ENCODE measurements around the gene UBE2D4.
"Not testable (repeated sequence)": the region's sequence is repeated elsewhere in the genome, so short reads cannot be mapped to it uniquely, and the experiment has no call there.

Gene UBE2D4

DNA sequence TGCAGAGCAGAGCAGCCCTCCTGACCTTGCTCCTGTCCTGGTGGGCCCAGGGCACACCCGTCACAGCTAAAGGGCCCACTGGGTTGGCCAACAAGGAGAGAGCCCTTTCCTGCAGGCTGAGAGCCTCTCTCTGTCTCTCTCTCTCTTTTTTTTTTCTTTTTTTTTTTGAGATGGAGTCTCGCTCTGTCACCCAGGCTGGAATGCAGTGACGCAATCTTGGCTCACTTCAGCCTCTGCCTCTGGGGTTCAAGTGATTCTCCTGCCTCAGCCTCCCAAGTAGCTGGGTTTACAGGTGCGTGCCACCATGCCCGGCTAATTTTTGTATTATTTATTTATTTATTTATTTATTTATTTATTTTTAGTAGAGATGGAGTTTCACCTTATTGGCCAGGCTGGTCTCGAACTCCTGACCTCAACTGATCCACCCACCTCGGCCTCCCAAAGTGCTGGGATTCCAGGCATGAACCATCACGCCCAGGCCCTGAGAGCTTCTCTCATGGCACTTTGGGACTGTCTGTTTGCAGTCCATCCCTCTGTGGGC lies 47.9 kb downstream of the UBE2D4 start:
- not testable (repeated sequence) for H3K27me3 Mint-ChIP-seq, ATAC-seq, H3K4me3 Mint-ChIP-seq, DNase-seq, H3K27ac Mint-ChIP-seq, H3K4me1 Mint-ChIP-seq, H3K9me3 Mint-ChIP-seq

DNA sequence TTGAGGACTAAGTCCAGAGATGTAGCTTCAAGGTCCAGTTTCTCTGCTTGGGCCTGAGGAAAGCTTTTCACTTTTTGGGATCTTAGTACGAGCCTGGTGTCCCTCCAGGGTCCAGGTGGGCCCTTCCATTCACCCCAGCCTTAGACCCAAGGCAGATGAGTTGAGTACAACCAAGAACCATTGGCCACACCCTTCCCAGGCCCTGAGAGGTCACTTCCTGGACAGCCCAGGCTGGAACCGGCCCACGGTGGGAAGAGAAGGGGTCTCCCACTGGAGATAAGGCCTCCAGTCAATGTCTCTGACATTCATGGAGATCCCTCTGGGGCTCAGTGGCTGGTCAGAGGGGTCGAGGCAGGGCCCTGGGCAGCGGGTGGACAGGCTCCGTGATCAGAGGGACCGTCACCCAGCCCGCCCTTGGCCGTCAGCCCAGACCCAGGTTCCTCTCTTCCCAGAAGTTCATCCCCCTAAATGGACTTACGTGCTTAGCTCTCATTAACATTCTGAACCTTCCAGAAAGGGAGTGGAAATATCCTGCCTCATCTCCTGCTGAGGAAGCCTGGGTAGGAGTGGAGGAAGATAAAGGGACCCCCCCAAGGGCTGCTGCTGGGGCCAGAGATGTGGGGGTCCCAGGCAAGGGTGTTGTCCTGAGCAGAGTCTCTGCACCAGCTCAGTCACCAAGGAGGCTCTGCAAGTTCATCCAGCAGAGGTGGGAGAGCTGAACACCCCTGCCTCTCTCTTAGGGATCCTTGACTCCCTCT lies 48.7 kb downstream of the UBE2D4 start:
- not testable (repeated sequence) for H3K4me1 Mint-ChIP-seq, H3K9me3 Mint-ChIP-seq, H3K27me3 Mint-ChIP-seq, H3K27ac Mint-ChIP-seq, DNase-seq, H3K4me3 Mint-ChIP-seq
- ATAC-seq, result peak; percentile 11

DNA sequence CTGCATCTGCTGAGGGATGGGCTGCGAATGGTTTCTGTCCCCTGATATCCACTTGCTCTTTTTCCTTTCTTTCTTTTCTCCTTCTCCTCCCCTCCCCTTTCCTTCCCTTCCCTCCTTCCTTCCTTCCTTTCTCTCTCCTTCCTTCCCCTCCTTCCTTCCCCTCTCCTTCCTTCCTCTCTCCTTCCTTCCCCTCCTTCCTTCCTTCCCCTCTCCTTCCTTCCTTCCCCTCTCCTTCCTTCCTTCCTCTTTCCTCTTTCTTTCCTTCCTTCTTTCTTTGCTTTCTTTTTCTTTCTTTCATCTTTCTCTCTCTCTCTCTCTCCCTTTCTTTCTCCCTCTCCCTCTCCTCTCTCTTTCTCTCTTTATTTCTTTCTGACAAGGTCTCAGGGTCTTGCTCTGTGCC lies 51.3 kb downstream of the UBE2D4 start:
- ATAC-seq, result no peak
- Mint-ChIP-seq H3K27me3 (no peaks in the 10 kb centered on the region), H3K4me1 (no peaks in the 10 kb centered on the region), H3K9me3 (no peaks in the 10 kb centered on the region), H3K27ac (no peak overlapping the region), H3K4me3 (no peak overlapping the region)
- DNase-seq, result no peak

DNA sequence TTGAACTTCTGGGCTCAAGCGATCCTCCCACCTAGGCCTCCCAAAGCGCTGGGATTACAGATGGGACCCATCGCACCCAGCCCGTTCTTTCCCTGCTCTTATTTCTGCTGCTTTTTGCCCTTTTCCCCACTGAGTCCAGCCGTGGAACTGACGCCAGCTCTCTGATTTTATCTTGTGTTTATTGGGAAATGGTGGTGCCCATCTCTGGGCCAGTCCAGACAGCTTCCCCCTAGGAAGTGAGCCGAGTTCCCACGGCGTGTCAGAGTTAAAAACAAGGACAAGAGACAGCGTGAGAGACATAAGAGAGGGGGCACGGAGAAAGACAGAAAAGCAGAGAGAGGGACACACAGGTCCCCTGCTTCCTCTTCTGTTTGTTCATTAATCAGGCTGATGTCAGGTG lies 51.9 kb downstream of the UBE2D4 start:
- not testable (repeated sequence) for ATAC-seq

DNA sequence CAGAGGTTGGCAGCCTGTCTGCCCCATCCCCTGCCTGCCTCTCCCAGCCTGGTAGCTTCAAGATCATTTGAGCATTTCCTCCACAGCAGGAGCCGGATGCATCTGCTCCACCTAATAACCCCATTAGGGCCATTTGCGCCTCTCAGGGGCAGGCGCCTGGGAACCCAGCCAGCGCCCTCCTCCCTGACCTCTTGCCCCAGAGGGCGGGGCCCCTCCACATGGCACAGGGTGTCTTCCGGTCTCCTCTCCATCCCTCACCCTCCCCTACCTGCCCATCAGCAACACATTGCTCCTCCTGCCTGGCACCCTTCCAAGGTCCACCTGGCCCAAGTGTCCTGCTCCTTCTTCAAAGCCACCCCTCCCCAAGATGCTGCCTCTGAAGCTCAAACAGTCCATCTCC lies 56.6 kb downstream of the UBE2D4 start:
- peak overlapping the region; percentile 46 to 89 for H3K27ac Mint-ChIP-seq
- not testable (repeated sequence) for H3K9me3 Mint-ChIP-seq, ATAC-seq, H3K4me3 Mint-ChIP-seq, H3K4me1 Mint-ChIP-seq, H3K27me3 Mint-ChIP-seq, DNase-seq

More for the DNA sequence above, 51.9 kb downstream of the UBE2D4 start:
- H3K4me3 Mint-ChIP-seq, H3K27me3 Mint-ChIP-seq, H3K9me3 Mint-ChIP-seq, H3K27ac Mint-ChIP-seq, DNase-seq, H3K4me1 Mint-ChIP-seq: not testable (repeated sequence)

DNA sequence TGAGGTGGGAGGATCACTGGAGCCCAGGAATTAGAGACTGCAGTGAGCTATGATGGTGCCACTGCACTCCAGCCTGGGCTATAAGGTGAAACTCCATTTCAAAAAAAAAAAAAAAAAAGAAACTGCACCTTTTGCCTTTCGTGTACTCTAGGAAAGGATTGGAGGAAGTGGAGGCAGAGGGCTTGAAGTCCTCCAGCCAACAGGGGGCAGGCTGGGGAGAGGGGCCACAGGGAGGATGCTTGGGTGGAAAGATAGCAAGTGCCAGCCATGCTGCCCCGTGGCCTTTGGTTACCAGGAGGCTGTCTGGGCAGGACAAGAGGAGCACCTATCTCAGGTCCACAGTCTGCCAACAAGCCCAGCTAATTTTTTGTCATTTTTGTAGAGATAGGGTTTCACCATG lies 57.5 kb downstream of the UBE2D4 start:
- not testable (repeated sequence) for H3K27me3 Mint-ChIP-seq, H3K4me1 Mint-ChIP-seq, H3K27ac Mint-ChIP-seq, H3K9me3 Mint-ChIP-seq, H3K4me3 Mint-ChIP-seq, DNase-seq, ATAC-seq

DNA sequence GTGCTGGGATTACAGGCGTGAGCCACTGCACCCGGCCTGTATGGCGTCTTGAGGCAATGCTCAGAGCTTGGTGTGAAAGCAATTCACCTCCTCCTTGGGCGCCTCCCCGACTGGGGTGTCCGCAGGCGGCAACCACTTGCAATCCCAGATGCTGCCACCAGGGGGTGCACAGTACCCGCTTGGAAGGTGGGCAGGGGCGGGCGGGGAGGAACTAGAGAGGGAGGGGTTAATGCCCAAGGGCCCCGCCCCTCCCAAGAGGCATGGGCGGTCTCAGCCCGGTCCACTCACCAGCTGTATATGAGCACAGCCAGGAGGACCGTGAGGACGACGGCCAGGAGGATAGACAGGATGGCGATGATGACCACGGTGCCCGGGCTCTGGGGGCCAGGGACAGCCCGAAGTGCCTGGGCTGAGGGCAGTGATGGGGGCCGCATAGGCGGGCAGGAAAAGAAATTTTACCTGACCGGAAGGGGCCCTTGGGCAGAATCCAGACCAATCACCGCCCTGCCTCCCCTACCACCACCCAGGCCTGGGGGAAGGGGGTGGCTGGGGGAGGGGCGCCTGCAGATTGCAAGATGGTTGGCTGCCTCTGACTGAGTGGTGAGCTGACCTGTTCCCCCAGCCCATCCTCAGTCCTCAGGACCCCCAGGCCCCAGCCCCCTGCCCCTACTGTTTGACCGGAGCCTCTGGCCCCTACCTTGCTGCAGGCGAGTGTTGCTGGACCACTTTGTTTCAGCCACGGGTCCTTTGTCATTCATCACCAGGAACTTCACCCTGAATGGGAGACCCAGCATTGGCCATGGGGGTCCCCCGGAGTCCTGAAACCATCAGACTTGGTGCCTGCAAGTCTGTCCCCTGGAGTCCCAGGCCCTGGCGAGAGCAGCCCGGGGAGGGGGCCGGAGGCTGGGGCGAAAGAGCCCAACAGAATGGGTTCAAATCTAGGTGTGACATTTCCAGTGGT lies 59.9 kb downstream of the UBE2D4 start:
- not testable (repeated sequence) for H3K4me1 Mint-ChIP-seq, H3K27me3 Mint-ChIP-seq, H3K27ac Mint-ChIP-seq, H3K9me3 Mint-ChIP-seq
- ATAC-seq, result peak; percentile 79
- peak; percentile 45 to 83 for DNase-seq
- H3K4me3 Mint-ChIP-seq, result peak overlapping the region in 1 of 2 donors; percentile 47

DNA sequence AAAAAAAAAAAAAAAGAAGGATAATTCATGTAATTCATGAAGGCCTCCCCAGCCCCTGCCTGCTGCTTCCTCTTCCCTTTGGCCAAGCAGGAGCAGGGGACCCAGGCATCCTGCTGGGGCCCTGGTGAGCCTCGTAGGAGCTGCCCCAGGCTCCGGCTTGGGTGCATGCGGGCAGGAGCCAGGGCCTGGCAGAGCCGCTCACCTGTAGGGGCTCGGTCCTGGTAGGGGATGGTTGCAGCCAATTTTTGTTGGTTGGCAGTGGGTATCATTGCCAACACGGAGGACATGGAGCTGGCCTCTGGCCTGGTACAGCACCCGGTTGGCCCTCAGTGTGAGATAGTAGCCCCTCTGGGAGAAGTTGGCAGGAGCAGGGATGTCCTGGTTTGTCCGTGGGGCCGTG lies 61.2 kb downstream of the UBE2D4 start:
- not testable (repeated sequence) for H3K27me3 Mint-ChIP-seq, ATAC-seq, H3K27ac Mint-ChIP-seq, H3K4me1 Mint-ChIP-seq, H3K9me3 Mint-ChIP-seq, DNase-seq, H3K4me3 Mint-ChIP-seq

DNA sequence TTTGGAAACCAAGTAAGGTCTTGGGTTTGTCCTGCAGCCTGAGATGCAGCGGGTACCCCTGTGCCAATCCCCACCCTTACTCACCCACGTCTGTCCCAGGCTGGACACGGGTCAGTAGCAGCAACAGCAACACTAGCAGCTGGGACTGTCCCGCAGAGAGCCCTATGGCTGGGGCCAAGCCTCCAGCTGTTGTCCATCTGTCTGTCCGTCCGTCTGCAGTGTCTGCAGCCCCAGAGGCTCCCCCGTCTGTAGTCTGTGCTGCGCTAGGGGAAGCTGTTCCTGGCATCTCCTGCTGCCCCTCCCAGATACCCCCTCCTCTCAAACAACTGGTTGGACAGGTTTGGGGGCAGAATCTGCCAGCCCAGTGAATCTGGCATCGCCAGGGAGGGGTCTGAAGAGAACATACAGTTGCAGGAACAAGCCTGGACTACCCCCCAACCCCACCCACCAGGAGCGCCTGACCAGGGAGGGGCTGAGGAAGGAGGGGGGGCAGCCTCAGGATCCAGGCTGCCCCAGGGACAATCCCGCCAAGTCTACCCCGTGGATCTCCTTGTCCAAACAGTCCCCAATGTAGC lies 63.9 kb downstream of the UBE2D4 start:
- ATAC-seq, H3K9me3 Mint-ChIP-seq: not testable (repeated sequence)

DNA sequence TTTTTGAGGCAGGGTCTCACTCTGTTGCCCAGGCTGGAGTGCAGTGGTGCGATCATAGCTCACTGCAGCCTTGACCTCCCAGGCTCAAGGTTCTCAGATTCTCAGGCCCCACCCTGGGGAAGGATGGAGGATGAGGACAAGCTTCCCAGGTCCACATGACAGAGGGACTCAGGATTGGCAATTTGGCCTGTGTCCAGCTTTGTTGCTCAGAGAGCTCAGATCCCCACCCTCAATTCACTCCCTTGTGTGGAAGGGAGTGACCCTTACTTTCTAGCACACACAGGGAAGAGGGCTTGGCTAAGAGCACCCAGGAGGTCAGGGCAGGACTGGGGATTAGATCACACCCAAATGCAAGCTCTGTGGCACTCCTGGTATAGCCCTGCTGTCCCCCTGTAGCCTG lies 64.6 kb downstream of the UBE2D4 start:
- H3K4me3 Mint-ChIP-seq, H3K4me1 Mint-ChIP-seq, H3K9me3 Mint-ChIP-seq, DNase-seq, H3K27ac Mint-ChIP-seq, H3K27me3 Mint-ChIP-seq, ATAC-seq: not testable (repeated sequence)

More for the DNA sequence above, 63.9 kb downstream of the UBE2D4 start:
- H3K4me3 Mint-ChIP-seq, H3K27me3 Mint-ChIP-seq, H3K27ac Mint-ChIP-seq, H3K4me1 Mint-ChIP-seq, DNase-seq: not testable (repeated sequence)

DNA sequence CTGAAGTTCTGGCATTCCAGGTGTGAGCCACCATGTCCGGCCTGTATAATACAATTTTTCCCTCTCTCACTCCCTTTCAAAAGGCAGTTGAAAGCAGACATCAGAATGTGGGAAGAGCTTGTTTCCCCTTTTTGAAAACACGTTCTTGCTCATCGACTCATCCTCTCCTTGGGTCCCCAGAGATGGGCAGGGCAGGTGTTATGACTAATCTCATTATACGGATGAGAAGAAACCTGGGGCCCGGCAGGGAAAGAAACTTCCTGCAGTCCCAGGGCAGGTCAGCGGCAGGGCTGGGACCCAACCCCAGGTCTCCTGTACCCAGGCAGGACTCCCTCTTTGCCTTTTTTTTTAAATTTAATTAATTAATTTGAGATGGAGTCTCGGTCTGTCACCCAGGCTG lies 66.7 kb downstream of the UBE2D4 start:
- H3K4me1 Mint-ChIP-seq, H3K27me3 Mint-ChIP-seq, H3K4me3 Mint-ChIP-seq, H3K27ac Mint-ChIP-seq, H3K9me3 Mint-ChIP-seq, DNase-seq: not testable (repeated sequence)
- peak; percentile 35 for ATAC-seq

DNA sequence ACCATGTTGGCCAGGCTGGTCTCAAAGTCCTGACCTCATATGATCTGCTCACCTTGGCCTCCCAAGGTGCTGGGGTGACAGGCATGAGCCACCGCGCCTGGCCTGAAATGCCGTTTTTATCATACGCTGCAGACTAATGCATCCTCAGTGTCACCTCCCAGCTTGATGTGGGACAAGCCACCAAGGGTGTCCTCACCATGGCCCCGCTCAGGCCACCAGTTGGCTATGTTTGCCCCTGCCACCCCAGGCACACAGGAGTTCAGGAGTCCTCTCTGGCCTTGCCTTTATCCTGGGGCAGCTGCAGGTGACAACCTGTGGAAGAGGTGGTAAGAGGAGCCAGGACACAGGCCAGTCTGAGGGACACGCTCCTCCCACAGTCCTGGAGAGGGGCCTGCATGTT lies 68.4 kb downstream of the UBE2D4 start:
- H3K27me3 Mint-ChIP-seq, H3K27ac Mint-ChIP-seq, DNase-seq, H3K4me3 Mint-ChIP-seq, H3K4me1 Mint-ChIP-seq, H3K9me3 Mint-ChIP-seq: not testable (repeated sequence)
- peak; percentile 26 for ATAC-seq

DNA sequence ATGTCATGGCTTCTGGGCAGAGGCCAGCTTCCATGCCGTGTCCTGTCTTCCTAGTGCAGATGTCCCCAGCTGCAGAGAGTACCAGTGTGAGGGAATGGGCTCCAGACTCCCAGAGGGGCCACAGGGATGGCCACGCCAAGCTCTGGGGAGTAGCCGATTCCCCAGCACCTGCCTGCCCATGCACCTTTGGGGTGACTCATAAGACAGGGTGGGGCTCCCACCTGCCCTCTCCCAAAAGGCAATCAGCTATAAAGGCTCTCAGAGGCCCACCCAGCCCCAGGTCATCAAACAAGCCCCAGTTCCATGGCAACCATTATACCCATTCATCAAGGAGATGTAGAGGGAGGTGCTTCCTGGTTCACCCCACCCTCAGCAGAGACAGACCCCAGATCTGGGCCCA lies 71.3 kb downstream of the UBE2D4 start, which contains the start of gene SPDYE1:
TSS of gene SPDYE1 (plus strand) at position 366 of the 400 bp plus-strand sequence. CDS start 2,053 bp downstream, outside the sequence.
- H3K27ac Mint-ChIP-seq, DNase-seq, H3K4me3 Mint-ChIP-seq, H3K9me3 Mint-ChIP-seq, H3K27me3 Mint-ChIP-seq, H3K4me1 Mint-ChIP-seq, ATAC-seq: not testable (repeated sequence)

Measured in stimulated activated naive CD8-positive, alpha-beta T cell treated with anti-CD3 and anti-CD28 coated beads, Interleukin-15, amount 100 ng/mL, for 72 hours (primary cell).